Measurements from ENCODE around the gene HELZ2.
"Not testable (repeated sequence)": the region's sequence is repeated elsewhere in the genome, so short reads cannot be mapped to it uniquely, and the experiment has no call there.

The HELZ2 gene

GRCh38 chr20:63578224-63579016 is 4.4 kb upstream of the HELZ2 start:
- DNase-seq (ENCODE audit: low read depth) = no peak

GRCh38 chr20:63577317-63577894 is 3.4 kb upstream of the HELZ2 start:
- no peak for DNase-seq (ENCODE audit: low read depth)

- DNase-seq (ENCODE audit: low read depth) = no peak
Measured at GRCh38 chr20:63576311-63576710, 2.3 kb upstream of the HELZ2 start.

- no peak for DNase-seq (ENCODE audit: low read depth)
Measured at GRCh38 chr20:63574829-63575743, 1.0 kb upstream of the HELZ2 start.

GRCh38 chr20:63573647-63574131 is 350 bp downstream of the HELZ2 start:
- DNase-seq (ENCODE audit: low read depth) = no peak

- no peak for DNase-seq (ENCODE audit: low read depth)
Measured at GRCh38 chr20:63572788-63573646, 1.0 kb downstream of the HELZ2 start.

- no peak for DNase-seq (ENCODE audit: low read depth)
Measured at GRCh38 chr20:63572071-63572787, 1.8 kb downstream of the HELZ2 start.

- DNase-seq (ENCODE audit: low read depth) = not testable (repeated sequence)
Measured at GRCh38 chr20:63571087-63571478, 3.0 kb downstream of the HELZ2 start.

- DNase-seq (ENCODE audit: low read depth) = no peak
Measured at GRCh38 chr20:63570281-63571086, 3.6 kb downstream of the HELZ2 start.

- no peak for DNase-seq (ENCODE audit: low read depth)
Measured at GRCh38 chr20:63568986-63569949, 4.8 kb downstream of the HELZ2 start.

GRCh38 chr20:63568170-63568981 is 5.7 kb downstream of the HELZ2 start:
- DNase-seq (ENCODE audit: low read depth) = no peak

- no peak for DNase-seq (ENCODE audit: low read depth)
Measured at GRCh38 chr20:63567386-63568169, 6.5 kb downstream of the HELZ2 start.

- DNase-seq (ENCODE audit: low read depth) = no peak
Measured at GRCh38 chr20:63567136-63567385, 7.0 kb downstream of the HELZ2 start.

- no peak for DNase-seq (ENCODE audit: low read depth)
Measured at GRCh38 chr20:63566395-63567135, 7.5 kb downstream of the HELZ2 start.

GRCh38 chr20:63565699-63566335 is 8.2 kb downstream of the HELZ2 start:
- no peak for DNase-seq (ENCODE audit: low read depth)

- DNase-seq (ENCODE audit: low read depth) = no peak
Measured at GRCh38 chr20:63565021-63565698, 8.9 kb downstream of the HELZ2 start.

Data from stimulated activated CD8-positive, alpha-beta memory T cell treated with anti-CD3 and anti-CD28 coated beads, Interleukin-7, amount 100 ng/mL, for 24 hours (primary cell).